Suprapubic skin (tissue), 4 donors: ENCODE data around the gene CNNM2. TPM values are rescaled to one million over a fixed set of nuclear protein-coding genes. Genes with fewer than 3 reads are reported as not detected.

Experiments
- DNase-seq, 2 donors: peaks; one replicate each; pipeline ENCODE4 v3.0.0-alpha.2; 2019; ENCODE audit warnings: low spot score in 2 of 2
- H3K27ac ChIP-seq: fragments of 200-600 bp; sonication (generic); one replicate; pipeline ENCODE4 v1.5.1; 2019
- H3K27me3 ChIP-seq: fragments of 200-600 bp; sonication (generic); one replicate; pipeline ENCODE4 v1.5.1; 2019
- H3K36me3 ChIP-seq: fragments of 200-600 bp; sonication (generic); one replicate; pipeline ENCODE4 v1.5.1; 2019
- H3K4me1 ChIP-seq: fragments of 200-600 bp; sonication (generic); one replicate; pipeline ENCODE4 v1.5.1; 2019
- H3K4me3 ChIP-seq: fragments of 200-600 bp; sonication (generic); one replicate; pipeline ENCODE4 v1.5.1; 2019; ENCODE audit warnings: mild to moderate bottlenecking
- H3K9me3 ChIP-seq: fragments of 200-600 bp; sonication (generic); one replicate; pipeline ENCODE4 v1.5.1; 2019
- EP300 ChIP-seq: sonication (generic); formaldehyde crosslinking; IDR thresholded peaks from one replicate; pipeline ENCODE4 v1.6.1; 2017; ENCODE audit warnings: antibody characterized with exemption
- POLR2A ChIP-seq, 2 donors: fragments of 450-650 bp; IDR thresholded peaks; one replicate each; pipeline ENCODE4 v1.6.1; 2017; ENCODE audit warnings: antibody characterized with exemption in 2 of 2, mild to moderate bottlenecking in 2 of 2, moderate library complexity in 2 of 2
- POLR2AphosphoS5 ChIP-seq, 3 donors: sonication (generic); formaldehyde crosslinking; IDR thresholded peaks; one replicate each; pipeline ENCODE4 v1.6.1; 2017; ENCODE audit warnings: antibody characterized with exemption in 3 of 3
- WGBS: methylation state at CpG from one replicate; pipeline ENCODE4 v1.1.5; 2018; 5-methylcytosine and 5-hydroxymethylcytosine counted together
- total RNA-seq, 4 donors: library from RNA; depleted of rRNA; stranded (reverse); fragments of >200 nt; gene quantifications; one replicate each; pipeline ENCODE4 v1.1.0, GENCODE V29; 2016
- TF ChIP-seq, protein P1 (sequence below), 2 donors: fragments of 200-600 bp in 1 of 2; fragments of 450-650 bp in 1 of 2; sonication (generic) in 1 of 2; IDR thresholded peaks; one replicate each; pipeline ENCODE4 v1.5.1; 2016 to 2019; ENCODE audit warnings: antibody characterized with exemption in 2 of 2, mild to moderate bottlenecking in 1 of 2, moderate library complexity in 1 of 2

Gene CNNM2
- total RNA-seq, 4 donors from 2014 or later, result 8.7 to 16.9 (median 12.9) TPM

GRCh38 chr10:103067484-103067883 is 149.4 kb downstream of the CNNM2 start:
- no peak for TF ChIP-seq EP300
- Histone ChIP-seq H3K4me1 (peaks cover 6% of the 10 kb centered on the region), H3K36me3 (no peaks in the 10 kb centered on the region), H3K4me3 (no peak overlapping the region), H3K9me3 (no peaks in the 10 kb centered on the region), H3K27me3 (no peaks in the 10 kb centered on the region), H3K27ac (no peak overlapping the region)
- no peak for DNase-seq
- WGBS, result 96% methylated on average over 2 of the region's 2 CpGs

GRCh38 chr10:103067956-103068355 is 149.9 kb downstream of the CNNM2 start:
- no peak overlapping the region for H3K27ac ChIP-seq
- no peak overlapping the region for H3K4me3 ChIP-seq
- no peaks in the 10 kb centered on the region for H3K9me3 ChIP-seq
- H3K36me3 ChIP-seq, result no peaks in the 10 kb centered on the region
- 85% methylated on average over 6 of the region's 6 CpGs for WGBS
- DNase-seq, result no peak
- peaks cover 6% of the 10 kb centered on the region for H3K4me1 ChIP-seq
- no peaks in the 10 kb centered on the region for H3K27me3 ChIP-seq
- TF ChIP-seq POLR2A (IDR thresholded peaks at IDR 0.05) (no peak), POLR2AphosphoS5 (IDR thresholded peaks at IDR 0.05) (no peak), EP300 (no peak)
- TF ChIP-seq, protein P1, sequence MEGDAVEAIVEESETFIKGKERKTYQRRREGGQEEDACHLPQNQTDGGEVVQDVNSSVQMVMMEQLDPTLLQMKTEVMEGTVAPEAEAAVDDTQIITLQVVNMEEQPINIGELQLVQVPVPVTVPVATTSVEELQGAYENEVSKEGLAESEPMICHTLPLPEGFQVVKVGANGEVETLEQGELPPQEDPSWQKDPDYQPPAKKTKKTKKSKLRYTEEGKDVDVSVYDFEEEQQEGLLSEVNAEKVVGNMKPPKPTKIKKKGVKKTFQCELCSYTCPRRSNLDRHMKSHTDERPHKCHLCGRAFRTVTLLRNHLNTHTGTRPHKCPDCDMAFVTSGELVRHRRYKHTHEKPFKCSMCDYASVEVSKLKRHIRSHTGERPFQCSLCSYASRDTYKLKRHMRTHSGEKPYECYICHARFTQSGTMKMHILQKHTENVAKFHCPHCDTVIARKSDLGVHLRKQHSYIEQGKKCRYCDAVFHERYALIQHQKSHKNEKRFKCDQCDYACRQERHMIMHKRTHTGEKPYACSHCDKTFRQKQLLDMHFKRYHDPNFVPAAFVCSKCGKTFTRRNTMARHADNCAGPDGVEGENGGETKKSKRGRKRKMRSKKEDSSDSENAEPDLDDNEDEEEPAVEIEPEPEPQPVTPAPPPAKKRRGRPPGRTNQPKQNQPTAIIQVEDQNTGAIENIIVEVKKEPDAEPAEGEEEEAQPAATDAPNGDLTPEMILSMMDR (IDR thresholded peaks at IDR 0.05), result no peak

- Histone ChIP-seq H3K9me3 (no peaks in the 10 kb centered on the region), H3K4me3 (no peak overlapping the region), H3K27ac (no peak overlapping the region), H3K27me3 (no peaks in the 10 kb centered on the region), H3K4me1 (peaks cover 6% of the 10 kb centered on the region), H3K36me3 (no peaks in the 10 kb centered on the region)
- no peak for TF ChIP-seq EP300
- no peak for TF ChIP-seq POLR2AphosphoS5 (IDR thresholded peaks at IDR 0.05)
- TF ChIP-seq, protein P1 (IDR thresholded peaks at IDR 0.05), result peak; percentile 58 to 60
- 39% methylated on average over 15 of the region's 16 CpGs for WGBS
- DNase-seq, result no peak
Observed at GRCh38 chr10:103069453-103070331, 151.6 kb downstream of the CNNM2 start.

DNA sequence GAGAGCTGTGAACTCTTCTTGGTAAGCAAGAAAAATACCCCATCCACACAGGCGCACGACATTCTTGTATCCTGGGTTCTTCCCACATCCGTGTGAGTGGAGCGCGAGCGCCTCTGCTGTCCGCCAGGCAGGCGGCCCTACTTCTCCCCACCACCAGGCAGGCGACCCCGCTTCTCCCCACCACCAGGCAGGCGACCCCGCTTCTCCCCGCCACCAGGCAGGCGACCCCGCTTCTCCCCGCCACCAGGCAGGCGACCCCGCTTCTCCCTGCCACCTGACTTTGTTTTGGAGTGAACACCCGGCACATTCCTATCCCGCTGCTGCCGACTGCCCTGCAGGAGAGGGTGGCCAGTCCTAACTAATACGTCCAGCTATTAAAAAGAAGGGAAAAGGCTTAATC is 154.2 kb downstream of the CNNM2 start:
- peaks cover 6% of the 10 kb centered on the region for H3K4me1 ChIP-seq
- no peaks in the 10 kb centered on the region for H3K27me3 ChIP-seq
- WGBS, result 87% methylated on average over 22 of the region's 22 CpGs
- H3K4me3 ChIP-seq, result no peak overlapping the region
- H3K9me3 ChIP-seq, result no peaks in the 10 kb centered on the region
- DNase-seq, result no peak
- no peak overlapping the region for H3K27ac ChIP-seq
- peaks cover 9% of the 10 kb centered on the region for H3K36me3 ChIP-seq
- TF ChIP-seq EP300 (no peak), POLR2A (IDR thresholded peaks at IDR 0.05) (no peak), POLR2AphosphoS5 (IDR thresholded peaks at IDR 0.05) (no peak)
- TF ChIP-seq, protein P1 (IDR thresholded peaks at IDR 0.05), result no peak

DNA sequence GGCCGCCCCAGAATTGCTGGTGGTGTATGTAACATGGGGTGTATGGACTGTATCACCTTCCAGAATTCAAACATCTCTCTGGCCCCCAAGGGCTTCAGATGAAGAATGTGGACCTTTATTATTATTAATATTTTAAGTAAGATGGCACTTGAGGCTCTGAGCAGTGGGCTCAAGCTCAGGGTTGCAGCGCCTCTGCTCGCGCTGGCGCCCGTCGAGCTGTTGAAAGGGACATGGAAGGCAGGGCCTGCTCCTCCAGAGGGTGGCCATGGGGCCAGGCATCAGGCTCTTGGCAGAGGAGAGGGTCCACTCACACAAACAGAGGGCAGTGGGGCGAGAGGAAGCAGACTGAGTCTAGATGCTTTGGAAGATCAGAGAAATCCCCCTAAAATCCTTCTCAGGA is 154.8 kb downstream of the CNNM2 start:
- WGBS, result 97% methylated on average over 8 of the region's 8 CpGs
- peaks cover 6% of the 10 kb centered on the region for H3K4me1 ChIP-seq
- H3K4me3 ChIP-seq, result no peak overlapping the region
- TF ChIP-seq EP300 (no peak), POLR2AphosphoS5 (IDR thresholded peaks at IDR 0.05) (no peak), POLR2A (IDR thresholded peaks at IDR 0.05) (no peak)
- TF ChIP-seq, protein P1 (IDR thresholded peaks at IDR 0.05), result no peak
- no peaks in the 10 kb centered on the region for H3K27me3 ChIP-seq
- H3K36me3 ChIP-seq, result peaks cover 14% of the 10 kb centered on the region
- no peak for DNase-seq
- no peaks in the 10 kb centered on the region for H3K9me3 ChIP-seq
- H3K27ac ChIP-seq, result no peak overlapping the region
